Activated CD4-positive, alpha-beta memory T cell treated with anti-CD3 and anti-CD28 coated beads for 36 hours (primary cell): ENCODE data around the gene SMPD3. TPM values are rescaled to one million over a fixed set of nuclear protein-coding genes. Genes with fewer than 3 reads are reported as not detected.
A peak's percentile ranks its signal among the peaks of the same experiment; 100 is the strongest.

Source experiments
- CTCF ChIA-PET: fragments of 350-600 bp; sonication (Branson Sonifier 250); formaldehyde crosslinking; loops from one replicate; lab custom pipeline; 2021; ENCODE audit warnings: antibody characterized with exemption, inconsistent platforms; lab: Charles Lee
- POLR2A ChIA-PET: fragments of 350-600 bp; sonication (Branson Sonifier 250); formaldehyde crosslinking; loops from one replicate; lab custom pipeline; 2021; ENCODE audit warnings: antibody characterized with exemption; lab: Charles Lee
- DNase-seq: peaks from one replicate; pipeline ENCODE4 v3.0.0-alpha.2; 2020
- H3K27ac Mint-ChIP-seq: one replicate; pipeline ENCODE4 v1.8.0; 2021; ENCODE audit warnings: mixed read lengths
- H3K27me3 Mint-ChIP-seq: one replicate; pipeline ENCODE4 v1.8.0; 2021; ENCODE audit warnings: mixed read lengths
- H3K36me3 Mint-ChIP-seq: one replicate; pipeline ENCODE4 v1.8.0; 2021; ENCODE audit warnings: mixed read lengths
- H3K4me1 Mint-ChIP-seq: one replicate; pipeline ENCODE4 v1.8.0; 2021; ENCODE audit warnings: low read depth, mixed read lengths
- H3K4me3 Mint-ChIP-seq: one replicate; pipeline ENCODE4 v1.8.0; 2021; ENCODE audit warnings: mild to moderate bottlenecking, mixed read lengths
- H3K9me3 Mint-ChIP-seq: one replicate; pipeline ENCODE4 v1.8.0; 2021; ENCODE audit warnings: mixed read lengths
- intact Hi-C: fragments of 100-400 bp; cut with micrococcal nuclease; formaldehyde crosslinking; loops from one replicate; pipeline ENCODE4 v1.15.1; 2023
- total RNA-seq, 2 experiments: library from RNA; stranded (reverse); gene quantifications; one replicate each; pipeline ENCODE4 v1.2.3, GENCODE V29; 2021

Gene SMPD3
- total RNA-seq, 2 experiments from 2014 or later = 0.07 to 0.12 TPM

DNA sequence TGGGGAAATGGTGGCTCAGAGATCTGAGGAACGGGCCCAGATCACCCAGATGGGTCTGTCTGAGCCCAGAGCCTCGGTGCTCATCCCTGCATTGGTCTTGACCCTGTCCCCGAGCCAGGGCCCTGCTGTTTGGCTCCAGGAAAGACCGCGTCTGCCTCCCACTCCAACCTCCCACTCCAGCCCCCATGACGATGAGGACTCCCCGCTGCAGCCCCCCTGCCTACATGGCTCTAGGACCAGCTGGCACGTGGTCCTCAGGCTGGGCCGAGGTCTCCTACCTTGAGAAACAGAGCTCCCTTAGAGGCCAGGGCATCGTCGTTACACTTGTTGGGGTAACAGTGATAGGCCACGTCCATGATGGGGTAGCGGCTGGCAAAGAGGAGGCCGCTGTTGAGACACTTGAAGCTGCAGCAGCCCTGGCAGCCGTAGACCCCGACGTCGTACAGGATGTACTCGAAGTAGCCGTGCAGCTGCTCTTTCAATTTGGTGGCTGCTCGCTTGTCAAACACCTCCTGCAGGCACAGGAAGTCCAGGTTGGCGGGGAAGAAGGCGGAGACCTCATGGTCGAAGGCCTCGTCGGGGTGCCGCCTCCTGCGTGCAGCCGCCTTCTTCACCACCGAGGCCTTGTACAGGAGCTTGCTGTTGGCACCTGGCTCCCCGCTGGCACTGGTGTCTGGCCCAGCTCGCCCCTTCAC, 77.6 kb downstream of the SMPD3 start:
- CTCF ChIA-PET = interaction anchor here (0.6 to 2.9 kb wide), 6 partner anchors 11 to 150 kb away, joined by 3 to 12 read pairs (median 4); no protein-coding TSS in a partner anchor
- DNase-seq = peak; percentile 36
- intact Hi-C loops = no loop called here

DNA sequence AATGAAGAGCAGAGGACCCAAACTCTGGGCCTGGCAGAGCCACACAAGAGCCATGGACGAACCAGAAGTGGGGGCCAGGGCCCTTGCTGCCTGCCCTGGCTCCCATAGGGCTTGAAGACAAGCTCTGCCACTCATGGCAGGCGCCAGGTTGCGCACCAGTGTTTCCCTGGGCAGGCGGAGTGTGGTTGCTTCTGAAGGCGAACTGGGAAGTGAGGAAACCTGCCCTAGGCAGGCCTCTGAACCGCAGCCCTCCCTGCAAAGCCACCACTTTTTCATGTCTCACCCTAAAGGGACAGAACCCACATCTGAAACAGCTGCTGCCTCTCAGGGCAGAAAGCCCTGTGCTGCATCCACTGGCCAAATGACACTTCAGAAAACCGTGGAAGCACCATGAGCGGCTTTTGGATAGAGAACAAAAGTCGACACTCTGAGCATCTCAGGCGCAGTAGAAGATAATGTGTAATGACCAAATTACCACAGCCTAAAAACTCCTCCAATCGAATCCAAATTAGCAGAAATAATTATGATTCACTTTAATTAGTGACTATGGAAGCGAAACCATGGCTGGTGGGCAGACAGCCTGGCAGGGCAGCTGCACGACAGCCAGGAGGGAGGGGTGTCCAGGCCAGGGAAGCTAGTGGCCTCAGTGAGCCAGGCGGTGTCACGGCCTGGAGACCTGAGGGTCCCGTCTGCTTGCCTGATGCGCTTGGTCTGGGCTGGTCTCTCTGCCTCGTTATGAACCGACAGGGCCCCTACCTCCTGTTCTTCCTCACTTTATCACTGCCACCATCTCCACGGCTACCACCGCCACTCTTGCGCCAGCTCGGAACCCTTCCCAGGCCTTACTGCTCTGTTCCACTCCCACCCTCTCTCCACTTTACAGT, 78.4 kb downstream of the SMPD3 start:
- Mint-ChIP-seq H3K27ac (no peak overlapping the region), H3K36me3 (no peaks in the 10 kb centered on the region), H3K9me3 (no peaks in the 10 kb centered on the region), H3K4me1 (peaks cover 32% of the 10 kb centered on the region), H3K27me3 (peaks cover 10% of the 10 kb centered on the region), H3K4me3 (no peak overlapping the region)
- ChIA-PET CTCF (interaction anchor here (0.6 to 2.9 kb wide), 6 partner anchors 12 to 151 kb away, joined by 3 to 12 read pairs (median 4); no protein-coding TSS in a partner anchor), POLR2A (no interaction called here)
- intact Hi-C loops = no loop called here
- peak; percentile 63 for DNase-seq

More for the DNA sequence above, 77.6 kb downstream of the SMPD3 start:
- Mint-ChIP-seq H3K4me3 (no peak overlapping the region), H3K27ac (no peak overlapping the region), H3K9me3 (no peaks in the 10 kb centered on the region), H3K4me1 (peaks cover 32% of the 10 kb centered on the region), H3K27me3 (peaks cover 10% of the 10 kb centered on the region), H3K36me3 (no peaks in the 10 kb centered on the region)
- POLR2A ChIA-PET = no interaction called here

DNA sequence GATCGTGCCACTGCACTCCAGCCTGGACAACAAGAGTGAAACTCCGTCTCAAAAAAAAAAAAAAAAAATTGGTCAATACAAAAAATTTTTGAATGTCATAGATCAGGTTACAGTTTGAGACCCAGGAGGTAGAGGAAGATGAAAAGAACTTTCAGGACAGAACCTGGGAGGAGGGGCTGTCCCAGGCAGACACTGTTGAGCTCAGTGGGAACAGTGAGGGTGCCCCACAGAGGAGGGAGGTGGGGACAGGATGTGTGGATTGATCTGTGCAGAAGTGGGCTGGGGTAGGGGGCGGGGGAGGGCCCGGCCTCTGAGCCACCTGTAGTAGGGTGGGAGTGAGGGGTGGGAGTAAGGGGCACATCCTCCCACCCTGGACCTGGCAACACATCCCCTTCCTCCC, 79.1 kb downstream of the SMPD3 start:
- POLR2A ChIA-PET = no interaction called here
- no peaks in the 10 kb centered on the region for H3K36me3 Mint-ChIP-seq
- intact Hi-C loops = no loop called here
- peaks cover 10% of the 10 kb centered on the region for H3K27me3 Mint-ChIP-seq
- no peak overlapping the region for H3K4me3 Mint-ChIP-seq
- H3K27ac Mint-ChIP-seq = no peak overlapping the region
- no peaks in the 10 kb centered on the region for H3K9me3 Mint-ChIP-seq
- CTCF ChIA-PET = interaction anchor here (0.6 to 2.9 kb wide), 6 partner anchors 14 to 152 kb away, joined by 3 to 12 read pairs (median 5); no protein-coding TSS in a partner anchor
- peaks cover 32% of the 10 kb centered on the region for H3K4me1 Mint-ChIP-seq
- no peak for DNase-seq

GRCh38 chr16:68368301-68368888, 79.9 kb downstream of the SMPD3 start:
- H3K4me3 Mint-ChIP-seq = no peak overlapping the region
- H3K36me3 Mint-ChIP-seq = no peaks in the 10 kb centered on the region
- POLR2A ChIA-PET = no interaction called here
- no peak overlapping the region for H3K27ac Mint-ChIP-seq
- no peak for DNase-seq
- peaks cover 10% of the 10 kb centered on the region for H3K27me3 Mint-ChIP-seq
- peaks cover 32% of the 10 kb centered on the region for H3K4me1 Mint-ChIP-seq
- no peaks in the 10 kb centered on the region for H3K9me3 Mint-ChIP-seq
- CTCF ChIA-PET = interaction anchor here (0.9 to 2.6 kb wide), 5 partner anchors 13 to 142 kb away, joined by 4 to 7 read pairs (median 6); no protein-coding TSS in a partner anchor
- intact Hi-C loops = no loop called here

GRCh38 chr16:68367891-68368290, 80.4 kb downstream of the SMPD3 start:
- peaks cover 32% of the 10 kb centered on the region for H3K4me1 Mint-ChIP-seq
- ChIA-PET POLR2A (interaction anchor here (0.5 kb wide), 1 partner anchor 322 kb away, joined by 3 read pairs; no protein-coding TSS in a partner anchor), CTCF (interaction anchor here (0.9 to 2.6 kb wide), 7 partner anchors 13 to 142 kb away, joined by 3 to 7 read pairs (median 6); no protein-coding TSS in a partner anchor)
- intact Hi-C loops = loop anchor here (1.0 kb wide), 1 partner anchor 142 kb away; no protein-coding TSS in a partner anchor
- no peaks in the 10 kb centered on the region for H3K9me3 Mint-ChIP-seq
- no peak overlapping the region for H3K4me3 Mint-ChIP-seq
- no peaks in the 10 kb centered on the region for H3K36me3 Mint-ChIP-seq
- DNase-seq = no peak
- H3K27me3 Mint-ChIP-seq = peaks cover 10% of the 10 kb centered on the region
- no peak overlapping the region for H3K27ac Mint-ChIP-seq

GRCh38 chr16:68367440-68367839, 80.9 kb downstream of the SMPD3 start:
- POLR2A ChIA-PET = interaction anchor here (0.5 kb wide), 1 partner anchor 321 kb away, joined by 3 read pairs; no protein-coding TSS in a partner anchor
- DNase-seq = no peak
- no peaks in the 10 kb centered on the region for H3K36me3 Mint-ChIP-seq
- no peak overlapping the region for H3K4me3 Mint-ChIP-seq
- CTCF ChIA-PET = interaction anchor here (0.9 to 2.6 kb wide), 5 partner anchors 18 to 143 kb away, joined by 3 to 7 read pairs (median 6); no protein-coding TSS in a partner anchor
- H3K27me3 Mint-ChIP-seq = peaks cover 10% of the 10 kb centered on the region
- no peak overlapping the region for H3K27ac Mint-ChIP-seq
- H3K9me3 Mint-ChIP-seq = no peaks in the 10 kb centered on the region
- intact Hi-C loops = loop anchor here (1.0 kb wide), 1 partner anchor 143 kb away; no protein-coding TSS in a partner anchor
- H3K4me1 Mint-ChIP-seq = peaks cover 32% of the 10 kb centered on the region

GRCh38 chr16:68367030-68367429, 81.3 kb downstream of the SMPD3 start:
- H3K36me3 Mint-ChIP-seq = no peaks in the 10 kb centered on the region
- ChIA-PET POLR2A (no interaction called here), CTCF (interaction anchor here (0.6 to 2.6 kb wide), 7 partner anchors 10 to 453 kb away, joined by 3 to 7 read pairs (median 5); no protein-coding TSS in a partner anchor)
- peaks cover 32% of the 10 kb centered on the region for H3K4me1 Mint-ChIP-seq
- intact Hi-C loops = loop anchor here (1.0 kb wide), 1 partner anchor 143 kb away; no protein-coding TSS in a partner anchor
- H3K9me3 Mint-ChIP-seq = no peaks in the 10 kb centered on the region
- peak; percentile 57 for DNase-seq
- no peak overlapping the region for H3K4me3 Mint-ChIP-seq
- peaks cover 10% of the 10 kb centered on the region for H3K27me3 Mint-ChIP-seq
- H3K27ac Mint-ChIP-seq = no peak overlapping the region

DNA sequence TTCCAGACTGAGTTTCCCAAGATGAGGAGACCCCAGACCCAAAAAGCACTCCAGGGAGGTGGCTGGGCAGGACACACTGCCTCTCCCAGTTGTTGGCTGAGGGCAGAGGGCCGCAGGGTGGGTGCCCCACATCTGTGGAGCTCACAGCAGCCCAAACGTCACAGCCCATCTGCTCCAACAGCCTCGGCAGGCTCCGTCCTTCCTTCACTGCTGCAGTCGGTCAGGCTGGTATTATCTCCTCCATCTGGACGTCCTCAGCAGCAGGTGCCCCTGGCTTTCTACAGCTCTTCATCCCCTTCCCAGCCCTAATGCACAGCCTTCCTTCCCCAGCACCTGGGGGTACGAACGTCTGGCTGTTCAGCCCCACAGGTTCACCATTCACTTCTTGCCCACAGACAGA, 82.2 kb downstream of the SMPD3 start:
- Mint-ChIP-seq H3K27me3 (peaks cover 10% of the 10 kb centered on the region), H3K4me1 (peaks cover 32% of the 10 kb centered on the region), H3K27ac (no peak overlapping the region), H3K9me3 (no peaks in the 10 kb centered on the region), H3K4me3 (no peak overlapping the region), H3K36me3 (no peaks in the 10 kb centered on the region)
- DNase-seq = no peak
- ChIA-PET POLR2A (no interaction called here), CTCF (interaction anchor here (0.8 to 2.6 kb wide), 4 partner anchors 9 to 146 kb away, joined by 3 to 7 read pairs (median 4); no protein-coding TSS in a partner anchor)
- intact Hi-C loops = no loop called here

DNA sequence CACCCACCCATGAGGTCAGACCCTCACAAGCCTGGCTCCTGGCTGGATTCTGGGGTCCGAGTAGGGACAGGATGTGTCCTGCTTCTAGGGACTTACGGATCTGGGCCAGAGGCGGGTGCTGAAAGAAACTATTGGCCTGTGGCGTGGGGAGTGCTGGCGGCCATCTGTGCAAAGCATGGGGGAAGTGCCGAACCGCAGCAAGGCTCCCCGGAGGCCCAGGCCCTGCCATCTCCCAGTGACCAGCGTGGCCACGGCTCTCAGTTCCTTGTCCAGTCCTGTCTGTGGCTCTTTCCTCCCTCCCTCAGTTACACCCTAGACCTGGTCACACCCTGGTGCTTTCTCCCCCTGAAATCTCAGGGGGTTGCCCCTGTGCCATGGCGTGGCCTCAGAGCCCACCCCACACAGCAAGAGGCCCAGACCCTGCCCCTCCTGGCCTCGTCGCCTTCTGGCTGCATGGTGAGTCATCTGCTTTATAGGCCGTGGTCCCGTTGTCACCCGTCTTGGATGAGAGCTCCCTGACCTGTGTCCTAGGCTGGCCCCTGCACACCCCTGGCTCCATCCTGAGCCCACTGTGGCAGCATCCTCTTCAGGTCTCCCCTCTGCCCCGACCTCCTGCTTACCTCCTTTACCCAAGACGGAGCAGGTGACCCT, 83.0 kb downstream of the SMPD3 start:
- POLR2A ChIA-PET = no interaction called here
- intact Hi-C loops = no loop called here

GRCh38 chr16:68364561-68364998, 83.7 kb downstream of the SMPD3 start:
- intact Hi-C loops = no loop called here
- H3K4me1 Mint-ChIP-seq = peaks cover 20% of the 10 kb centered on the region
- no peaks in the 10 kb centered on the region for H3K9me3 Mint-ChIP-seq
- ChIA-PET CTCF (interaction anchor here (0.6 to 1.9 kb wide), 5 partner anchors 9 to 158 kb away, joined by 3 to 9 read pairs (median 4); no protein-coding TSS in a partner anchor), POLR2A (no interaction called here)
- peaks cover 8% of the 10 kb centered on the region for H3K27me3 Mint-ChIP-seq
- no peak for DNase-seq
- H3K36me3 Mint-ChIP-seq = no peaks in the 10 kb centered on the region
- H3K27ac Mint-ChIP-seq = no peak overlapping the region
- H3K4me3 Mint-ChIP-seq = no peak overlapping the region

More for the DNA sequence above, 83.0 kb downstream of the SMPD3 start:
- no peak for DNase-seq
- no peaks in the 10 kb centered on the region for H3K36me3 Mint-ChIP-seq
- H3K27me3 Mint-ChIP-seq = peaks cover 9% of the 10 kb centered on the region
- no peaks in the 10 kb centered on the region for H3K9me3 Mint-ChIP-seq
- H3K4me3 Mint-ChIP-seq = no peak overlapping the region
- H3K27ac Mint-ChIP-seq = no peak overlapping the region
- CTCF ChIA-PET = interaction anchor here (1.0 to 1.6 kb wide), 2 partner anchors 10 to 147 kb away, joined by 3 to 6 read pairs; no protein-coding TSS in a partner anchor
- peaks cover 27% of the 10 kb centered on the region for H3K4me1 Mint-ChIP-seq
